Frontal cortex (tissue), 4 donors: ENCODE results near the gene TRIM32. TPM values are rescaled to one million over a fixed set of nuclear protein-coding genes. Genes with fewer than 3 reads are reported as not detected.

Experiments used
- DNase-seq, 2 donors: peaks; one replicate each; pipeline ENCODE4 v3.0.0; 2012; ENCODE audit warnings: low spot score in 2 of 2
- FAIRE-seq: peaks from 2 replicates; lab custom pipeline; 2012; peaks lifted over from hg19 to GRCh38; lab: Jason Lieb, UNC
- total RNA-seq: library from RNA; depleted of rRNA; stranded (reverse); fragments of >200 nt; gene quantifications from one replicate; pipeline ENCODE4 v1.2.3, GENCODE V29; 2014
- donor health status: control.
- donor health status: control.
- donor health status: control.

TRIM32 gene
- total RNA-seq, 1 donor from 2014 or later, result 19.6 TPM

- DNase-seq (no peak), FAIRE-seq (no peak)
Measured at GRCh38 chr9:116741086-116741740, 54.1 kb downstream of the TRIM32 start.

- no peak for FAIRE-seq
Measured at GRCh38 chr9:116741742-116742141, 54.6 kb downstream of the TRIM32 start.

GRCh38 chr9:116749176-116749575 lies 62.1 kb downstream of the TRIM32 start:
- no peak for DNase-seq
- no peak for FAIRE-seq

More at GRCh38 chr9:116741742-116742141, 54.6 kb downstream of the TRIM32 start:
- no peak for DNase-seq

- FAIRE-seq, result no peak
- no peak for DNase-seq
Measured at GRCh38 chr9:116749772-116750171, 62.7 kb downstream of the TRIM32 start.

GRCh38 chr9:116750510-116750909 lies 63.4 kb downstream of the TRIM32 start:
- DNase-seq (no peak), FAIRE-seq (no peak)
